Calu3 (cell line): Measurements from ENCODE around the gene CEP192. TPM values are rescaled to one million over a fixed set of nuclear protein-coding genes. Genes with fewer than 3 reads are reported as not detected.

ENCODE experiments used
- BruUV-seq: library from RNA; stranded (reverse); fragments of 400-500 nt; replicated peaks from 2 replicates; lab custom pipeline; 2021; lab: Mats Ljungman, UMichigan
- CTCF ChIA-PET: fragments of 300-600 bp; sonication (Branson Sonifier 250); formaldehyde crosslinking; loops from one replicate; lab custom pipeline; 2022; ENCODE audit warnings: antibody characterized with exemption; lab: Charles Lee
- DNase-seq: peaks from one replicate; pipeline ENCODE4 v3.0.0; 2022
- H3K27ac Mint-ChIP-seq: one replicate; pipeline ENCODE4 v1.8.0; 2022; ENCODE audit warnings: mixed read lengths; ENCODE audit not compliant: unreplicated experiment
- H3K27me3 Mint-ChIP-seq: one replicate; pipeline ENCODE4 v1.8.0; 2022; ENCODE audit warnings: mixed read lengths; ENCODE audit not compliant: unreplicated experiment
- H3K36me3 Mint-ChIP-seq: one replicate; pipeline ENCODE4 v1.8.0; 2022; ENCODE audit warnings: mild to moderate bottlenecking, moderate library complexity, mixed read lengths; ENCODE audit not compliant: insufficient read depth, unreplicated experiment
- H3K4me1 Mint-ChIP-seq: one replicate; pipeline ENCODE4 v1.8.0; 2022; ENCODE audit warnings: mild to moderate bottlenecking, low read depth, mixed read lengths; ENCODE audit not compliant: unreplicated experiment
- H3K4me3 Mint-ChIP-seq: one replicate; pipeline ENCODE4 v1.8.0; 2022; ENCODE audit warnings: mild to moderate bottlenecking, low read depth, moderate library complexity, mixed read lengths; ENCODE audit not compliant: unreplicated experiment
- H3K9me3 Mint-ChIP-seq: one replicate; pipeline ENCODE4 v1.8.0; 2022; ENCODE audit warnings: low read depth, mixed read lengths; ENCODE audit not compliant: unreplicated experiment
- intact Hi-C: fragments of 100-400 bp; cut with micrococcal nuclease; formaldehyde crosslinking; loops from one replicate; pipeline ENCODE4 v1.10.0; 2022; ENCODE audit not compliant: unreplicated experiment
- total RNA-seq: library from RNA; stranded (reverse); gene quantifications from 2 replicates; pipeline ENCODE4 v1.2.3, GENCODE V29; 2022
- TF ChIP-seq, protein P1 (sequence below): fragments of 200-600 bp; IDR thresholded peaks from one replicate; pipeline ENCODE4 v1.8.0; 2022; ENCODE audit warnings: antibody characterized with exemption; ENCODE audit not compliant: unreplicated experiment

The CEP192 gene
- total RNA-seq, 1 experiment from 2014 or later: 39.2 TPM

DNA sequence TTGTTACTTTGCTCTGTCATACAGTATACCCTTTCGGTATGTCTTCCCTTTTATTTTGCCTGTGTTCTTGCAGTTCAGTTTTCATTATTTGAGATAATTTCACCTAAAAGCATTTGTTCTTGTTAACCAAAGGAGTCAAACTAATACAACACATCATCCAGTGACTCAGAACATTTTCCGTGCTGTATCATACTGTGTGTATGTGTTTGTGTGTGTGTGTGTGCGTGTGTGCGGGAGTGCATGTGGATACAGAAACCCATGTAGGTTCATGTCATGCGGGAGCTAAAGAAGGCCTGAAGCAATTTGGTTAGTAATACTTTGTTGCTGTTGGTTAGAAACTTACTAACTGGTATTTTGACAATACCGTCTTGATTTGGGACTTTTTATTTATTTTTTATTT lies 60.0 kb downstream of the CEP192 start:
- H3K4me1 Mint-ChIP-seq: no peaks in the 10 kb centered on the region
- peaks cover 40% of the 10 kb centered on the region for H3K36me3 Mint-ChIP-seq
- no peak overlapping the region for H3K27ac Mint-ChIP-seq
- no peaks in the 10 kb centered on the region for H3K9me3 Mint-ChIP-seq
- TF ChIP-seq, protein P1, sequence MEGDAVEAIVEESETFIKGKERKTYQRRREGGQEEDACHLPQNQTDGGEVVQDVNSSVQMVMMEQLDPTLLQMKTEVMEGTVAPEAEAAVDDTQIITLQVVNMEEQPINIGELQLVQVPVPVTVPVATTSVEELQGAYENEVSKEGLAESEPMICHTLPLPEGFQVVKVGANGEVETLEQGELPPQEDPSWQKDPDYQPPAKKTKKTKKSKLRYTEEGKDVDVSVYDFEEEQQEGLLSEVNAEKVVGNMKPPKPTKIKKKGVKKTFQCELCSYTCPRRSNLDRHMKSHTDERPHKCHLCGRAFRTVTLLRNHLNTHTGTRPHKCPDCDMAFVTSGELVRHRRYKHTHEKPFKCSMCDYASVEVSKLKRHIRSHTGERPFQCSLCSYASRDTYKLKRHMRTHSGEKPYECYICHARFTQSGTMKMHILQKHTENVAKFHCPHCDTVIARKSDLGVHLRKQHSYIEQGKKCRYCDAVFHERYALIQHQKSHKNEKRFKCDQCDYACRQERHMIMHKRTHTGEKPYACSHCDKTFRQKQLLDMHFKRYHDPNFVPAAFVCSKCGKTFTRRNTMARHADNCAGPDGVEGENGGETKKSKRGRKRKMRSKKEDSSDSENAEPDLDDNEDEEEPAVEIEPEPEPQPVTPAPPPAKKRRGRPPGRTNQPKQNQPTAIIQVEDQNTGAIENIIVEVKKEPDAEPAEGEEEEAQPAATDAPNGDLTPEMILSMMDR: no peak
- H3K27me3 Mint-ChIP-seq: no peaks in the 10 kb centered on the region
- no peak overlapping the region for H3K4me3 Mint-ChIP-seq
- no TSS peak for BruUV-seq
- DNase-seq: no peak
- intact Hi-C loops: no loop called here
- CTCF ChIA-PET: no interaction called here

DNA sequence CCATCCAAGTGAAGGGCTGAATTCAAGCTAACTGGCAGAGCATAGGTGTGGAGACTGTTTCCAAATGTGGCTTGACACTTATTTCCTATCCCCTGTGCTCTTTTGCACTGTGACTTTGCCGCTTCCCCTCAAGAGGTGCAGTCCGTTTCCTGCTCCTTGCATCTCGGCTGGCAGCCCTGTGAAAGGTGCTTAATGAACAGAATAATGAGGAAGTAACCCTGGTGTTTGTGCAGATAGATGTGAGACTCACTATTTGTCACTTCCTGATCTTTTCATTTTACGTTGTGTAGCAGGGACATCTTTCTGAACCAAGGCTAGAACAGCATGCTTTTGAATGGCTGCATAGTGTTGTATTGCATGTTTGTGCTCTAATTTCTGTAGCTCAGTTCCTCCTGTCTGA lies 60.8 kb downstream of the CEP192 start:
- no TSS peak for BruUV-seq
- intact Hi-C loops: no loop called here
- Mint-ChIP-seq H3K4me3 (no peak overlapping the region), H3K27ac (no peak overlapping the region), H3K9me3 (no peaks in the 10 kb centered on the region), H3K27me3 (no peaks in the 10 kb centered on the region), H3K4me1 (no peaks in the 10 kb centered on the region), H3K36me3 (peaks cover 44% of the 10 kb centered on the region)
- no peak for DNase-seq
- CTCF ChIA-PET: no interaction called here
- TF ChIP-seq, protein P1: no peak

DNA sequence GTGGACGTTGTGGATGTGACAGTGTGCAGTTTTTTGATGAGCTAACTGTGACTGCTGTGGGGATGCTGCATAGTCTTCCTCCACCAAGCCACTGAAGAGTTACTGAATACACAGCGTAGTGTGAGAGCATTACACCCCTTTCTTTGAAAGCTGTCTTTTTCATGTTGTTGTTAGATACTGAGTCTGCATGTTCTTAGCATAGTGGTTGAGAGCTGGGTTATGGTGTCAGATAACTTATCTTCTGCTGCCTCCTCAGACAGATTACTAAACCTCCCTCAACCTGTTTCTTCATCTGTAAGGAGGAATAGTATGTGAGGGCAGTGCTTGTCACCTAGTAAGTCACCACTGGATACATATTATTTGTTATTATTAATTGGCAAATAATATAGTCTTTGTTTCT lies 63.2 kb downstream of the CEP192 start:
- no TSS peak for BruUV-seq
- peaks cover 38% of the 10 kb centered on the region for H3K36me3 Mint-ChIP-seq
- CTCF ChIA-PET: no interaction called here

DNA sequence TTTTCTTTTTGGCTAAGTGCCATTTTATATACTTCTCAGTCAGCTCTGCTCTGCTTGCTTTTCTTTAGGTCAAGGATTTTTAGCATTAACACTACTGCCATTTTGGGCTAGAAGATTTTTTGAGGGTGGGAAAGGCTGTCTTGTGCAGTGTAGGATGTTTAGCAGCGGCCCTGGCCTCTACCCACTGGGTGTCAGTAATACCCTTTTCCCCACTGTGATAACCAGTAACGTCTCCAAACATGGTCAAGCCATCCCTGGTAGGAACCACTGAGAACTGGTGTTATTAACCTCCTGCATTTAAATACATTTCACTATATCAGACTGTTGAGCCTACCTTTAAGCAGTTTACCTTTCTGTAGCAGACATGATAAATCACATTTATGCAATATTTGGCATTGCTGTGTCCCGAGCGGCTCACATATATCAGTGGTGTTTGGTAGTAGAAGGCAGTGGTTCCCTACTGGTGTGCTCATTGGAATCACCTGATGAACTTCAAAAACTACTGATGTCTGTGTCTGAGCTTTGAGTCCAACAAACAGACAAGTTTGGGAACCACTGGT lies 70.5 kb downstream of the CEP192 start:
- CTCF ChIA-PET: no interaction called here
- Mint-ChIP-seq H3K4me3 (no peak overlapping the region), H3K27me3 (no peaks in the 10 kb centered on the region), H3K9me3 (peaks cover 4% of the 10 kb centered on the region), H3K36me3 (peaks cover 12% of the 10 kb centered on the region), H3K4me1 (no peaks in the 10 kb centered on the region), H3K27ac (no peak overlapping the region)
- no TSS peak for BruUV-seq
- intact Hi-C loops: no loop called here
- TF ChIP-seq, protein P1: no peak
- no peak for DNase-seq

More for the DNA sequence above, 63.2 kb downstream of the CEP192 start:
- Mint-ChIP-seq H3K4me3 (no peak overlapping the region), H3K9me3 (no peaks in the 10 kb centered on the region), H3K4me1 (no peaks in the 10 kb centered on the region), H3K27ac (no peak overlapping the region), H3K27me3 (no peaks in the 10 kb centered on the region)
- intact Hi-C loops: no loop called here
- no peak for DNase-seq
- TF ChIP-seq, protein P1: no peak
